GM19395 (cell line): ENCODE data around the gene NPAT.
A peak's percentile ranks its signal among the peaks of the same experiment; 100 is the strongest.

Experiments used
- ATAC-seq: cut with Tn5 transposase; IDR thresholded peaks from one replicate; pipeline ENCODE4 v1.9.1; 2021; ENCODE audit warnings: mild to moderate bottlenecking, moderate library complexity; ENCODE audit not compliant: unreplicated experiment

The NPAT gene

DNA sequence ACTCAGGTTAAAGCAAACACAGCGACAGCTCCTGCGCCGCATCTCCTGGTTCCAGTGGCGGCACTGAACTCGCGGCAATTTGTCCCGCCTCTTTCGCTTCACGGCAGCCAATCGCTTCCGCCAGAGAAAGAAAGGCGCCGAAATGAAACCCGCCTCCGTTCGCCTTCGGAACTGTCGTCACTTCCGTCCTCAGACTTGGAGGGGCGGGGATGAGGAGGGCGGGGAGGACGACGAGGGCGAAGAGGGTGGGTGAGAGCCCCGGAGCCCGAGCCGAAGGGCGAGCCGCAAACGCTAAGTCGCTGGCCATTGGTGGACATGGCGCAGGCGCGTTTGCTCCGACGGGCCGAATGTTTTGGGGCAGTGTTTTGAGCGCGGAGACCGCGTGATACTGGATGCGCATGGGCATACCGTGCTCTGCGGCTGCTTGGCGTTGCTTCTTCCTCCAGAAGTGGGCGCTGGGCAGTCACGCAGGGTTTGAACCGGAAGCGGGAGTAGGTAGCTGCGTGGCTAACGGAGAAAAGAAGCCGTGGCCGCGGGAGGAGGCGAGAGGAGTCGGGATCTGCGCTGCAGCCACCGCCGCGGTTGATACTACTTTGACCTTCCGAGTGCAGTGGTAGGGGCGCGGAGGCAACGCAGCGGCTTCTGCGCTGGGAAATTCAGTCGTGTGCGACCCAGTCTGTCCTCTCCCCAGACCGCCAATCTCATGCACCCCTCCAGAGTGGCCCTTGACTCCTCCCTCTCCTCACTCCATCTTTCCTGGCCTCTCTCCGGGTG lies at the start of gene NPAT, which contains the start of gene ATM:
TSS of gene NPAT (minus strand) at position 65 of the 774 bp plus-strand sequence. CDS start 102 bp downstream, outside the sequence.
TSS of gene ATM (plus strand) at position 494 of the 774 bp plus-strand sequence. CDS start 4,558 bp downstream, outside the sequence.
- ATAC-seq: peak; percentile 80

DNA sequence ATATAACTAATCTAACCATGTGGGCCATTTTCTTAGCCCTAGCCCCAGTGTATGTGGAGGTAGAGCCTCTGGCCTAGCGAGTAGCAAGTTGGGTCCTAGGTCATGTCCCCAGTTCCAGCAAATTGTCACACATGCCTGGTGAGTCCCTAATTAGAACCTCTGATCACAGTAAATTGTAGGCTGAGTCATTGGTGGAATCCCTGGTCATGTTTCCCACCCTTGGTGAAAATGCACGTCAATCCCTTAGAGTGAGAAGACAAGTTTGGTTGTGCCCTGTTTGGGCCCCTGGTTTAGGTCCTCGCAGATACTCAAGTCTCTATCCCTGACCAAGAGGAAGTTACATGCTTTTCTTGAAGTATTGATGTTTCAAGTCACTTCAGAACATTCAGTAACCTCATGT lies 47.1 kb upstream of the NPAT start:
- ATAC-seq: no peak

DNA sequence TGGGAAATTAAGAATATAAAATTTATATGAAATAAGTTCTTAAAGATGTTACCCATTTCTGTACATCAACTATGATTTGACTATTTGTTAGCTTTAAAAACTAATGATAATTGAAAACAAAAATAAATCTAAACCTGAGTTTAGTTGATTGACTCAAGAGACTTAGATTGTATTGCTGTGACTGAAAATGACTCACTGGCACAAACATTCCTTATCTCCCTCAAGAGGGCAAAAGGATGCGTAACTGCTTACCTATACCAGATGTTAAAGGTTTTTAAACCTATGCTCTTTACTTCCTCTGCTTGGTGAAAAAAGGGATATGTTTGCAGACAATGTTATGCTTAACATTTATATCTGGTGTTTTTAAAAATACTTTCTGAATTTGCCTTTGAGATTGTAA lies 30.7 kb upstream of the NPAT start:
- ATAC-seq: no peak

DNA sequence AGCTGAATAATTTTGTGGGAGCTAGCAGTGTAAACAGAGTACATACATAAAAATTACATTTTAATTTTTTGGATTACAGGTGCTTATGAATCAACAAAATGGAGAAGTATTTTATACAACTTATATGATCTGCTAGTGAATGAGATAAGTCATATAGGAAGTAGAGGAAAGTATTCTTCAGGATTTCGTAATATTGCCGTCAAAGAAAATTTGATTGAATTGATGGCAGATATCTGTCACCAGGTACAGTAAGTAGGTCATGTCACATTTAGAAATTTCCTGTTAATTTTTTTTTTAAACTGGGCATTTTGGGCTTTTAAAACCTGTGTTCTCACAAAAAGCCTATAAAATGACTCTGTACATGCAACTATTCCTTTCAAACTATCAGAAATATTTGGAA lies 24.4 kb upstream of the NPAT start:
- ATAC-seq: no peak

DNA sequence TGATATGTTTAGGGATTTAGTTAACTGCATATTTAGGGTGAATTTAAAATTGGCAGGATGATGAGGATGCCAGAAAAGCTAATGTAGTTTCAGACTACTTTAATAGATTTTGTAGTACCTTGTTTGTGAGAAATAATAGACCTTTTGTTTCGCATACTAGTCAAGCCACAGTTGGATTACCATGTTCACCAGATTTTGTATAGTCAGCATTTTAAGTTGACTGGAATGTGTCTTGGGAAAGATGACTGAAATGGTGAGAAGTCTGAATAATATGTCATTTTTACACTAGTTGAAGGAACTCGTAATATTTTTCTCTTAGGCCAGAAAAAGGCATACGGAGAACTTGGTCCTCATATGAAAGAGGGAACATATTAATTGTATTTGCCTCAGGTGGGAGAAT lies 23.9 kb upstream of the NPAT start:
- no peak for ATAC-seq

DNA sequence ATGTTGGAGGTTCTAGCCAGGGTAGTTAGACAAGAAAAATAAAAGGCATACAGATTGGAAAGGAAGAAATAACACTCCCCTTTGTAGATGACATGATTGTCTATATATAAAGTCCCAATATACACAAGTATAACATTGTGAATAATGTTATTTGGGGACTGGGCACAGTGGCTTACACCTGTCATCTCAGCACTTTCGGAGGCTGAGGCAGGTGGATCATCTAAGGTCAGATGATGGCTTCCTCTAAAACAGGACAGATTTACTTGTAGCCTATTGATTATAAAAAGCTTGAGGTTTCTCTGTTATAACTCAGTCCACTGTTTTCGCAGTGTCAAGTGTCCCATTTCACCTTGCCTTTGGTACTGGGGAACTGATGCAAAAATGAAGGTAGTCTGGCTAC lies 20.0 kb upstream of the NPAT start:
- no peak for ATAC-seq

DNA sequence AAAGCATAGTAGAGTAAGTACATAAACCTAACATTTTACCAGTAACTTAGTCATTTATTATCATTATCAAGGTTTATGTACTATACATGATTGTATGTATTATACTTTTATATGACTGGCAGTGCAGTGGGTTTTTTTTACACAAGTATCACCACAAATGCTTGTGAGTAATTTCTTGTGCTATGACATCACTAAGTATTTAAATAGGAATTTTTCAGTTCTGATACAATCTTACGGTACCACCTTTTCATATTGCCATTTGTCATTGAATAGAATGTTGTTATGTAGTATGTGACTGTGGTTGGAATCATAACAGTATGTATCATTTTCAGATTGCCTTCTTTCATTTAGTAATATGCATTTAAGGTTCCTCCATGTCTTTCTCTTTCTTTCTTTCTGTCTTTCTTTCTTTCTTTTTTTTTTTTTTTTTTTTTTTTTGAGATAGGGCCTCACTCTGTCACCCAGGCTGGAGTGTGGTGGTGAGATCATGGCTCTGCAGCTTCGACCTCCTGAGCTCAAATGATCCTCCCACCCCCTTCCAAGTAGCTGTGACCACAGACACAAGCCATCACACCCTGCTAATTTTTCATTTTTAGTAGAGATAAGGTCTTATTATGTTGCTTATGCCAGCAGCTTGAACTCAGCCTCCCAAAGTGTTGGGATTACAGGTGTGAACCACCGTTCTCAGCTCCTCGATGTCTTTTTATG lies 19.0 kb upstream of the NPAT start:
- ATAC-seq: no peak

DNA sequence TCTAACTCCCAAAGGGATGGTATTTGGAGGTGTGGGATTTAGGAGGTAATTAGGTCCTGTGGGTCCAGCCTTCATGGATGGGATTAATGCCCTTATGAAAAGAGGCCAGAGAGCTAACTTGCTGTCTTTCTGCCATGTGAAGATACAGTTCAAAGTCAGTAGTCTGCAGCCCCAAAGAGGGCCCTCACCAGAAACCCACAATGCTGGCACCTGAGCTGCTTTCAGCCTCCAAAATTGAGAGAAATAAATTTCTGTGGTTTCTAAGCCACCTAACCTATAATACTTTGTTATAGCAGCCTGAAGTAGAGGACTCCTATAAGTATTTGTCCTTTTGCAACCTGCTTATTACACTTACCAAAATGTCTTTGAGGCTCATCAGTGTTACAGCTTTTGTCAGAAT lies 16.6 kb upstream of the NPAT start:
- no peak for ATAC-seq

DNA sequence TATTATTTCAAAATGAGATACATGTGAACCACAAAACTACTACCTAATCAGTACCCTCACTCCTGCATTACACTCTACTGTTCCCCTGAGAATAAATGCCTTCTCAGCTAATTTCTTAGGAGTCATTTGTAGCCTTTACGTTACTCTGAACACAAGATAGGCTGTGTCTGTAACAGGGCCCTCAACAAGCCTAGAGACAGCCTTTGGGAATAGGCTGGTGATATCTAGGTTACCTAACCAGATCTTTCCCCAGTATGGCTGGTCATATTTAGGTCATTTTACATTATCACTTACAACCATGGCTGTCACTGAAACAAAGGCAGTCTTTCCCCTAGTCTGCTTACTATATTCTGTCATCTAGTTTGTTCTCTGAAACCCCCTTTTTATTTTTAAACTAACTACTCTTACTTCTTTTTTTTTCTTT lies 14.6 kb upstream of the NPAT start:
- ATAC-seq: peak; percentile 68

DNA sequence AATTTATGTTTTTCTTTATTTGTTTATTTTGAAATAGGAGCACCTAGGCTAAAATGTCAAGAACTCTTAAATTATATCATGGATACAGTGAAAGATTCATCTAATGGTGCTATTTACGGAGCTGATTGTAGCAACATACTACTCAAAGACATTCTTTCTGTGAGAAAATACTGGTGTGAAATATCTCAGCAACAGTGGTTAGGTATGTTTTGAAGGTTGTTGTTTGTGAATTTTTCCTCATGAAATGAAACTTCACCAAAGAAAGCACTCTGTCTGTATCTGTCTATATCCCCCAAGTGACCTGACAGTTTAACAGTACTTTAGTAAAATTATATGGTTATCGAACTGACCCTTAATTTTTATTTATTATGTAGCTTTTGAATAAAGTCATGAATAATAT lies 13.2 kb upstream of the NPAT start:
- ATAC-seq: no peak

DNA sequence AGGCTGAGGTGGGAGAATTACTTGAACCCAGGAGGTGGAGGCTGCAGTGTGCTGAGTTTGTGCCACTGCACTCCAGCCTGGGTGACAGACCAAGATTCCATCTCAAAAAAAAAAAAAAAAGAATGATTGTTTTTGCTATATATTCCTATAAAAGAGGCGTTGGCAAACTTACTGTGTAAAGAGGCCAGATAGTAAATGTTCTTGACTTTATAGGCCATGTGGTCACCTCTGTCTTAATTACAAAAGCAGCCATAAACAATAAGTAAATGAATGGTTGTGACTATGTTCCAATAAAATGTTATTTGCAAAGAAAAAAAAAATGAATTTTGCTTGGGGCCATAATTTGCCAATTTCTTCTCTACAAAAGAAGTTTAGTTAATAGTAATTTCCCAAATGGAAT lies 12.8 kb upstream of the NPAT start:
- no peak for ATAC-seq

DNA sequence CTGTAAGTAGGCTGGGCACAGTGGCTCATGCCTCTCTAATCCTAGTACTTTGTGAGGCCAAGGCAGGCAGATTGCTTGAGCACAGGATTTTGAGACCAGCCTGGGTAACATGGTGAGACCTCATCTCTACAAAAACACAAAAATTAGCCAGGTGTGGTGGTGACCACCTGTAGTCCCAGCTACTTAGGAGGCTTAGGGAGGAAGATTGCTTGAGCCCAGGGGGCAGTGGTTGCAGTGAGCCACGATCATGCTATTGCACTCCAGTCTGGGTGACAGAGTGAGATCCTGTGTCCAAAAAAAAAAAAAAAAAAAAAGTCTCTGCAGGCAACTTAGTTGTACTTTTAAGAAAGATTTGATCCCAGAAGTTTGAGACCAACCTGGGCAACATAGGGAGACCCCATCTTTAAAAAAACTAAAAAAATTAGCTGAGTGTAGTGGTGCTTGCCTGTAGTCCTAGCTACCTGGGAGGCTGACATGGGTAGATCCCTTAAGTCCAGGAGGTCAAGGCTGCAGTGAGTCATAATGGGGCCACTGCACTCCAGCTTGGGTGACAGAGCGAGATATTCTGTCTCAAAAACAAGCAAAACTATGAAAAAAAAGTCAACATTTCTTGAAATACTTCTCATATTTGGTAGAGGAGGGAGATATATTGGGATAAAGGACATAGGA lies 11.0 kb upstream of the NPAT start:
- no peak for ATAC-seq

DNA sequence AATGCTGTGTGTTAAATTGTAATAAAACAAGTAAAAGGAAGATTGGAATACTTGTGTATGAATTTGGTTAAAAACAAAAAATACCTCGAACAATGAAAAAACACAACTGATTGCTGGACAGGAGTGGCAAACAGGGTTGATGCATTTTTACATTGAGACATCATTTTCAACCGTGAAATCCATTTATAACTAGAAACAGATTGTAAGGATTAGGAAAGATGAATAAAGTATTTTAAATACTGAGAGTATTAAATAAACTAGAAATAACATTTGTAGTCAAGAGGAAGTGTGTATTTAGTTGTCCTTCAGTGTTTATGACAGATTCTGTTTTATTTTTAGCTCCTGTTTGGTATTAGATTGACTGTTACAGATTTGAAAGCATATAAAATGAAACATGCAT lies 5.8 kb upstream of the NPAT start:
- ATAC-seq: no peak

DNA sequence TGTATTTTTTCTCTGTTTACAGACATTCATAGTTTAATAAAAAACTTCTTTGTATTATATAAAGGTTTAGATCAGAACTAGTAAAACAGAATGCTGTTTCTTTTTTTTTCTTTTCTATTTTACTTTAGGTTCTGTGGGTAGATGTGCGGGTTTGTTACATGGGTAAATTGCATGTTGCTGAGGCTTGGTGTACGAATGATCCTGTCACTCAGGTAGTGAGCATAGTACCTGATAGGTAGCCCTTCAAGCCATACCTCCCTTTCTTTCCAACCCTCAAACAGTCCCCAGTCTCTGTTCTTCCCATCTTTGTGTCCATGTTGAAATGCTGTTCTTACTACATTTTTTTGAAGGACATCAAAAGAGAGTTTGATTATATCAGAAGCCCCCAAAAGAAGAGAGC lies 3.6 kb upstream of the NPAT start:
- ATAC-seq: no peak

DNA sequence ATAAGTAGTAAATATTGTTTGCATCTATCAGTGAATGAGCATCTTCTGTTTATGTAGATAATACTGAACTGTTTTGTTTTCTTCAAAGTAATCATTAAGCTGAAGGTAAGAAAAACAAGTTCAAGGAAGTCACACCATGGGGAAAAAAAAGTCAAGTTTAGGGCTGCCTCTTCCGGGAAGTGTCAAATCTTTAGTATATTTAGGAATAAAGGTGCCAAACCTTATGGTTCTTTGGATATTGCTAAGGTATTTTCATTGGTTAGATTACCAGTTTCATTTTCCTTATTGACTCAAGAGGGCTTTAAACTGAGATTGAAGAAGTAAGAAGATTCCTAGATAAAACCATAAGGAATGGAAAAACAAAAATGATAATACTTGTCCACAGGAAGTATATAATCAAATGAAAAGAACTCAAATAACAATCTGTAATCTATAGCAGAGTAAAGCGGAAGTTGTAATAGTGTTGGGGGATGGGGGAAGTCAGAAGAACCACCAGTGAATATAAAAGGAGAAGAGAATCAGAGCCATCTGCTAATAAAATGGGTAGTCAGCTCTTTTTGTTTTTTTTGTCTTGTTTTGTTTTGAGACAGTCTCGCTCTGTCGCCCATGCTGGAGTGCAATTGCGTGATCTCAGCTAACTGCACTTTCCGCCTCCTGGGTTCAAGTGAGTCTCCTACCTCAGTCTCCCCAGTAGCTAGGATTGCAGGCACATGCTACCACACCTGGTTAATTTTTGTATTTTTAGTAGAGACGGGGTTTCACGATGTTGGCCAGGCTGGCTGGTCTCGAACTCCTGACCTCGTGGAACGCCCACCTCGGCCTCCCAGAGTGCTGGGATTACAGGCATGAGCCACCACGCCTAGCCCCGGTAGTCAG lies 2.7 kb upstream of the NPAT start:
- ATAC-seq: no peak

DNA sequence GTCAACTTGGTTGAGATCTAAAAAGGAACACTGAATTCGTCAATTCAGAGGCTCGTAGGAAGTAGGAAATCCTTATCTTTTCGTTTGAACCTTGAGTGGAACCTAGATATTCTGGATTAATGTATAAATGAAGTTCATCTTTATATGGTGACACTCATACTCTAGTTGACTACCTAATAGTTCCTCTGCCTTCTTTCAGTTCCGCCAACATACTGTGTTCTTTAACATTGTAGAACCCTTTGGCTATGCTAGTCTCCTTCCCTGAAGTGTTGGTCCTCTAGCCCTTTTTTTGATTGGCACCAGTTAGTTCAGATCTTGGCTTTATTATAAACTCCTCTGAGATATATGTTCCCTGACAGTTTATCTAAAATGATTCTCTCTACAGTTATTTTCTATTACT lies 1.9 kb upstream of the NPAT start:
- ATAC-seq: no peak

DNA sequence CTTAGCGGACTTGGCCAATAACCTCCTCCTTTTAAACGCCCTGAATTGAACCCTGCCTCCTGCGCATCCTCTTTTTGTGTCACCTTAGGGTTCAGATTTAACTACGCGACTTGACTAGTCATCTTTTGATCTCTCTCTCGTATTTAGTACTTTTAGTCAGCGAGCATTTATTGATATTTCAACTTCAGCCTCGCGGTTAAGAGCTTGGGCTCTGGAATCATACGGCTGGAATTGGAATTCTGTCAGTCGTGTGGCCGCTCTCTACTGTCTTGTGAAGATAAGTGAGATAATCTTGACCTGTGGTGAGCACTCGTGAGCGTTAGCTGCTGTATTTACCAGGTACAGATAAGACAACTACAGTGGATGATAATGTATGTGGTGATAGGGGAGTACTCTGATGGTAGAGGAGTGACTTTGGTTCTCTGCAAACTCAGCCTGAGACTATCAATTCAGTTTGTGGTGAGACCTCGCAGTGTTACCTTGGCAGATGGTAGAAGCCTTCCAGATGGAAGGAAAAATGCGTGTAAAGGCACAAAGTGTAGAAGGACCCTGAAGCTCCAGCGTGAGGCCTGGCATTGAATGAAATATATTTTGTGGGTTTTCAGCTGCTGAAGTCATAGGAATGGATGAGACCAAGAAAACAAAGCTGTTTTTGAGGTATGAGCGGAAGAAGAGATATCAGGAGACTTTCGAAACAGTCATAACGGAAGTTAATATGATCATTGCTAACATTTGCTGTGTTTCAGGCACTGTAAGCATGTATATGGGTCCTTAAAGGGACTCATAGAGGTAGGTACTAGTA lies 1.1 kb upstream of the NPAT start:
- peak; percentile 51 for ATAC-seq

DNA sequence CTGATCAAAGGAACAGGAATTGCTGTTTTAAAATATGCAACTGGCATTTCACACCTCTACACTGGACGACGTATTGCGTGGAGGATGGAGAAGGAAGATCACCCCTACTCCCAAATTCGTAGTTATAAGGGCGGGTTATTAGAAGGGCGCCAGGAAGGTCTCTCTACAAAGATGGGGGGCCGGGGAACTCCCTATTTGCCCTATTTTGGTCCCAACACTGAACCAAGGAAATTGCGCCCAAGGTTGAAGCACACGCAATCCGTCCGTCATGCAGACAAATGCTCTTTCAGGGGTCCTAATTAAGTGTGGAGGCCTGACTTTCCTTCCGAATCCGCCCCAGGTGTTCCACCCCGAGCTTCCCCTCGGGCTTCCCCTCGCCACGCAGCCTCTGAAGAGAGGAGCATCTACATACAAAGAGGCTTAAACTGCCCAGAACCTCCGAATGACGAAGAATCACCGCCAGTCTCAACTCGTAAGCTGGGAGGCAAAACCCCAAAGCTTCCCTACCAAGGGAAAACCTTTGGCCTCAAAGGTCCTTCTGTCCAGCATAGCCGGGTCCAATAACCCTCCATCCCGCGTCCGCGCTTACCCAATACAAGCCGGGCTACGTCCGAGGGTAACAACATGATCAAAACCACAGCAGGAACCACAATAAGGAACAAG lies 396 bp downstream of the NPAT start:
- ATAC-seq: peak; percentile 0

DNA sequence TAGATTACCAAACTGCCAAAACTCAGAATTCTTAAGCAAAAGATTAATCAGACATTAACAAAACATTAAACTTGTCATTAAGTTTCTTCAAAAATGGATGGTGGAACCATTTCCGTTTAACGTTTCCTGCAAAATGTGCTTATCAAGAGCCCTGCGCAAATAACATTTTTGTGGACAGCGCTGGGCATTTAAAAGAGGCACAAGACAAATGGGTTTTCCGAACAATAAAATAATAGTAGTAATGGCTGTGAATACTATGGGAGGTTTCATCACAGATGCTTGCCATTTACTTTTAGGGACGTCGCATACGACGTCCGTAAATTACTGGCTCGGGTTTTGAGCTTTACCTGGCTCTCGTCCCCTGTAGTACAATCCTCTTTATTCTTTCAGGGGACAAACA lies 1.1 kb downstream of the NPAT start:
- no peak for ATAC-seq
